Retina (tissue), 1 donor: Measurements from ENCODE around the gene POU2AF3.
"Not testable (repeated sequence)": the region's sequence is repeated elsewhere in the genome, so short reads cannot be mapped to it uniquely, and the experiment has no call there.

Experiments
- DNase-seq: peaks from one replicate; pipeline ENCODE4 v3.0.0-alpha.2; 2016

The POU2AF3 gene

DNA sequence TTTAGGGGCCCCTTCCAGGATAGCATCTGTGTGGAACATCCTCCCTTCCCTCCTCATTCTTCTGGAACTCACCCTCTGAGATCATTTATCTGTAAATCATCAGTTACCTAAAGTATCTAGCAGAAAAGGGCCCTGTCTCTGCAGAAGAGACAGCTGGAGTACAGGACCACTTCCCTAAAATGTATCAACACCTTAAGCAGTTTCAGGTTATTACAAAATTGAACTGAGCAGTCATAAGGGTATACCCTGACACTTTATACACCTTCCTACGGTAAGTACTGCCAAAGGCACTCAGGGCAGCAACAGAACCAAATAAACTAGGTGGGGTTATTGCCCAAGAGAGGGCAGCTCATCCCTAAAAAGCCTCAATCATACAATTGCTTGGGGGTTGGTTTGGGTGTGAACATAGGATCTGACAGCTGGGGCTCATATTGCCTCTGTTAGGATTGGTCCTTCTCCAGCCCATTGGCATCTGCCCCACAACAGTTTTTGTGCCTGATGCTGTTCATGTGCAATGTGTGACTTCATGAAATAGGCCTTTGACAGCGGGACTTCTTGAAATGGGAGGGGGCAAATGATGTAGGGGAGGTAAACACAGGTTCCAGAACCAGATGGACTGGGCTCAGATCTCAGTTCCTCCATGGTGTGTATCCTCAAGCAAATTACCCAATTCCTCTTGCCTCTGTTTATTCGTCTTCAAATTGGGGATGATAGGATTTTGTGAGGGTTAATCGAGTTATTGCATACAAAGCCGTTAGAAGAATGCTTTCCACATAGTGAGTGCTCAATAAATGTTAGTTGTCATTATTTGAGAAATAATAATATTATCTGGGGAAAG lies 2.9 kb downstream of the POU2AF3 start:
- DNase-seq: no peak

DNA sequence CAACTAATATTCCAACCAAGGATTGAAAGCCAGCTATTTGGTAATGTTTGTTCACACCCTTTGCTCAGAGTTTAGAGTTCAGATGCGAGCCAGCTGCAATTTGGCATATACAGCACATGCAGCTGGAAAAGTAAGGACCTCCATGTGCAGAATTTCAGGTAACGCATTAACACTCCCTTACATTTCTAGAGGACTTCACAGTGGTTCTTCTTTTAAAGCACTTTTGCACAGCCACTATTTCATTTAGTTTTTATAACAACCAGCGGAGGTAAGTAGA lies 3.4 kb downstream of the POU2AF3 start:
- DNase-seq: no peak

DNA sequence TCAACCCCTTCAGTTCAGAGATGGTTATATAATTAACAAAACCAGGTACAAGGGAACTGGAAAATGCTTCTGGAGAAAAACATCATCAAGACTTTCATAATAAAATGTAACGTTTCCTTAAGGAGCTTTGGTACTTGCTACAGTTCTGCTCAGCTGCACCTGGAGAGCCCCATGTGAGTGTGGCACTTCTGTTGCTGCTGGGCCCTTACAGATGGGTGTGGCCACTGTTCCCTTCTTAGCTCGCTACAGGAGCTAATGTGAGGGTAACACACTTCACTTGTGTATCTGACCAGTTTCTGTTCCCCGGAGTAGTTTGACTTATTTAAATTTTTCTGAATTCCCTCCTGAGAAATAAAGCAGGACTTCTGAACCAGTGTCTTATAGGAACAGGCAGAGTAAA lies 4.0 kb downstream of the POU2AF3 start:
- no peak for DNase-seq

DNA sequence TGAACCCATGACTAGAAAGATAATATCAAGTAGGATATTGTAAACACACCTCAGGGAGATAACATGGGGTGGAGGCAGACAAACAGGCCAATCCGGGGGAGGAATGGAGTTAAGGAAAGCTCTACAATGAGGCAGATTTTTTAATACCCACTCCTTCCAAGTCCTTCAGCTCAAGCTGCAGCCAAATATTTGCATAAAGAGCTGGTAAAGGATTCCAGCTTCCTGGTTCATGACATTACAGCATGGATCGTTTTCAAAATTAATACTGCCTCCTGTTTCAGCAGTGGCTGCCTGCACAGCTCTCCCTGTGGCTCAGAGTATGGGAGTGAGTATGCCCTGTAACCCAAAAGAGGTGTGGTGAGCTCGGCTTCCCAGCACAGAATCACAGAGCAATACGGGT lies 5.1 kb downstream of the POU2AF3 start:
- DNase-seq: no peak

DNA sequence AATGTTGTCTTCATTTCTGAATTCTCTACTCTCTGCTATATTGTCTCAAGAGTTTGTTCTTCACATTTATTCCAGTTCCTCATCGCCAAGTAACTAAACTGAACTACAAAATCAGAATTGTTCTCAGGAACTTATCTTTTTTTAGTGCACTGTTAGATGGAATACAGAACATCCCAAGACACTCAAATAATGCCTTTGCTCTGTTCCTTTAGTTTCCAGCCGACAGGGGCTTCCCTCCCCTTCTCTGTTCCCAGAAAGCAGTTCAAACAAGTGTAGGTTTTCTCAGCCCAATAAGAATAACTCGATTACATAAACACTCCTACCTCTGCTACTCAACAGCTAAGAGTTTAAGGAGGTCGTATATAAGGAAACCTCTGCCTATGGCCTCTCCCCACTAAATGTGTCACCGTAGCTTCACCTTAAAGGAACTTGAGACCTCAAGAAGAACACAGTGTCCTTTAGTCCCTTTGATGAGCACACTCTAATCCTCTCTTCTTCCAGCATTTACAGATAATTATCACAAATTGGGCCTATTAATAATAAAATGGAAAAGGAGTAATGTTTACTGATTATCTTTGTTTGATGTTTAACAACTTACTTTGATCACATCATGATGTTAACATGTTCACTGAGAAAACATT lies 6.9 kb downstream of the POU2AF3 start:
- DNase-seq: no peak

DNA sequence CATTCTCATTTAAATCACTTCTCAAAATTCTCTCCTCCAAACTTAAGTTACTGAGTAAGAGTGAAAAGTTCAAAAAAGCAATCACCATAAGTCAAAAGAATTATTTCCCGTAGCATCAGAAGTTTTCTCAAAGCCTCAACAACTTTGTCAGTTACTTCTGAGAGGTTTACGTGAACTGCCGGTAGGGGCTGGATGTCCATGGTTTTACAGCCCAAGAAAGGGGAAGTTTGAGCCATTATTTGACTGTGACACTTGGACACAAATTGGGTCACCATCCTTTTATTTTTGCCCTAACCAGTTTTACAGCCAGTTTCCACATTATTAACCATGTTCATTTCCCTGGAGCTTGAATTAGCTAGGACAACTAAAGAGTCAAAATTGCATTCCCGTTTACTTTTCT lies 7.5 kb downstream of the POU2AF3 start:
- no peak for DNase-seq

DNA sequence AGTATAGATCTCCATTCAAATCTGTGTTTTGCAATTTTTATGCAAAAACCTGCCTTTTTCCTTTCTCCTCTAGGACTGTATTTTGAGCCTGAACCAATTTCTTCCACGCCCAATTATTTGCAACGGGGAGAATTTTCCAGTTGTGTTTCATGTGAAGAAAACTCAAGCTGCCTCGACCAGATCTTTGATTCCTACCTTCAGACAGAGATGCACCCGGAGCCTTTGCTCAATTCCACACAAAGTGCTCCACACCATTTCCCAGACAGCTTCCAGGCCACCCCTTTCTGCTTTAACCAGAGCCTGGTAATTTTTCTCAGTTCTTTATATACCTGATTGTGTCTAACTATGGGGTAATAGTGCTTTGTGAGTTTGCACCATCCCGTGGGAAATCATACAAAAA lies 8.0 kb downstream of the POU2AF3 start:
- DNase-seq: no peak

DNA sequence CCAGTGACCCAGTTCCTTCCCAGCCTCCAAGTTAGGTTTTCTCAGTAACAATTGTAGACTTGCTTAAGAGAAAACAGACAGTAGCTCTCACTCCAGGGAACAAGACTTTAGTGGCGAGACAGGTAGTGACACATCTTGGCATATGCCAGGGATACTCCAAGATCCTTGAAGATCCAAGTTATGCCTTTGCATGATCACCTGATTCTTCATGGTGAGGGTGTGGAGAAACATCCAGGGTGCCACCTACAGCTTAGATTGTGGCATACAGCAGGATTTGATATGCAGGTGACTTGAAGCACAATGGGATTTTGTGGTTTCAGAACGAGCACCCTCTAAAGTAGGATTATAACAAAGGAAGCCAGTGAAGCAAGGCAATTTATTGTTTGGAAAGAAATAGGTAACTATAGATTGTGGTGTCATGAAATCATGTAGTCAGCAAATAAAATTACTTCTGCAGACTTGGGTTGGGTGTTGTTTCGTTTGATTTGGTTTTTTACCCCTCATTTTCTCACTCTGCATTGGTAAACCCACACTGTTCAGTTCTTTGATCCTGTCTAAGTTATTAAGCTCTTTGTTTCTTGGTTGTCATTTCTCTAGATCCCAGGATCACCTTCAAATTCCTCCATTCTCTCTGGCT lies 9.2 kb downstream of the POU2AF3 start:
- no peak for DNase-seq

DNA sequence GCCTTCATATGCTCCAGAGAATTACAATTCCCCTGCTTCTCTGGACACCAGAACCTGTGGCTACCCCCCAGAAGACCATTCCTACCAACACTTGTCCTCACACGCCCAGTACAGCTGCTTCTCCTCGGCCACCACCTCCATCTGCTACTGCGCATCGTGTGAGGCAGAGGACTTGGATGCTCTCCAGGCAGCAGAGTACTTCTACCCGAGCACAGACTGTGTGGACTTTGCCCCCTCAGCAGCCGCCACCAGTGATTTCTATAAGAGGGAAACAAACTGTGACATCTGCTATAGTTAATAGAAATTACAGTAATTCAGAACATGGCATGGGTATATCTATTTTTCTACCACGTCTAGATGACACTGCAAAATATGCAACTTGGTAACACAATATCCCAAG lies 9.8 kb downstream of the POU2AF3 start:
- DNase-seq: no peak

DNA sequence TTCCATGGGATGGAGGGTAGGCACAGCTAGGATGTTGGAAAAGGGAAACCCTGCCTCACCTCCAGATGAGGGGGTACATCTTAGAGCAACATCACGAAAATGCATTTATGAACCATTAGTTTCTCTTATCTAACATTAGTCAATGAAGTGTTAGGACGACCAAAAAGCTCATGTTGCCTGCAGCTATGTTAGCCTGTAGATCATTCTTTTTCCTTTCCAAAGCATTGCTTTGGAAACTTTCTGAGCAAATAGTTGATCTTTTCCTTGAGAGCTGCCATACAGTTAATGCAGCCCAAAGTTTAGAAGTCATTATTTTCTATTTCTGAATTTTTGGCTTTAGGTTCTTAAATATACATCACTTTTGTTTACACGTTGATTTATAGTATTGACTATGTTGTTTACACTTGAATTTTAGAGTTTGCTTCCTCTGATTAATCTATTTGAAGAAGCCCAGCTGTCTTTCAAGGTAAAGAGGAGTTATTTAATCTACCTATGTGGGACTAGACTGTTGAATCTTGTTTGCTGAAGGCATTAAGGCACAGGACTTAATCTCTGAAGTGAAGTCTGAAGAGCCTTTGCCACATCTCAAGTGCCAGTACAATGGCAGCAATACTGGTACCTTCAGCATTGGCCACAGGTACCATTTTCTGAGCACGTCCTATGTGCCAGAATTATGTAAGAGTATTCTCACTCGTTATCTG lies 11.0 kb downstream of the POU2AF3 start:
- no peak for DNase-seq

DNA sequence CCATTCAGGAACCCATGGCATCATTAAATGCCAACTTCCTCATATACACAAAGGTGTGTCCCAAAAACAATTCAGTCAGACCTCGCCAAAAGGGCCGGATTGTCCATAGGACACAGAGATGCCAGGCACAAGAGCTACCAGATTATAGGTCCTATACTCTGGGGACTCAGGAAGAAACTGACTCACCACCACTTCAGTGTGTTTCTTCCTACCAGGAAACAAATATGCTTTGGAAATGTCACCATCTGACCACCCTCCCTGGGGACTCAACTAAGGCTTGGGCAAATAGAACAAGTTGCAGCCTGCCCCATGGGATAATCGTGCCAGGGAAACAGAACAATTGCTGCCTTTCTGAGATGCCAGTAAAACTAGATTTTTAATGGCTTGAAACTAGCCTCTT lies 11.7 kb downstream of the POU2AF3 start:
- DNase-seq: no peak

DNA sequence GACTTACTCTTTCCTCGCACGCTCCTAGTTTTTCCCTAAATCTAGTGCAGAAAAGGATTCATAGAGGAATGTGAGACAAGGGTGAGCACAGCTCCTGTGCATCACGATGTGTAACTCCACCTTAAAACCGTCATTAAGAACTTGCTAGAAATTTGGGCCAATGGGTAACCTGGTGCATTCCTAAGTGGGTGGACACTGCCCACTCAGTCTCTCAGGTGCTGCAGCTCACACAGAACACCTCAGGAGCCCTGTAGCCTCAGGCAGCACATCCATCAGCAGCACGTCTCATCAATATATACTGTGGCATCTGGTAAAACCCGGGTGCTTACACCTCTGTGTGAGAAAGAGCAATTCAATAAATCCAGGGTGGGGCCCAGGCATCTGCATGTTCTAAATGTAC lies 12.4 kb downstream of the POU2AF3 start:
- no peak for DNase-seq

DNA sequence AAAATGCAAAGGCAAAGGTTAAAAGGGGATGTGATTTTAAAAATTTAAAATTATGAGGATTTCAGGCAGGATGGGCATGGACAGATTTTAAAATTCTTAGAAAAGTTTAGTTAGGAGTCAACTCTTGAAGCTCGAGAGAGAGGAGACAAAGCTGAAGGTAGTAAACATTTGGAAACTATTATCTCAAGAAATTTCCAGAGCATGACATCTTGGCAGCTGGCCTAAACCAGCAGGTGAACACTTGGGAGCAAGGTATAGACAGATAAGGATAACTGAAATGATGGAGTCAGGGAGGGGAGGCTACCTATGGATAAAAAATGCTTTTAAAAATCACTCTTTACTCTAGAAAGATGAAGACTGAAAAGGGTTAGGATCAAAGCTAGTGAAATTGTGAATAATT lies 13.7 kb downstream of the POU2AF3 start:
- no peak for DNase-seq

DNA sequence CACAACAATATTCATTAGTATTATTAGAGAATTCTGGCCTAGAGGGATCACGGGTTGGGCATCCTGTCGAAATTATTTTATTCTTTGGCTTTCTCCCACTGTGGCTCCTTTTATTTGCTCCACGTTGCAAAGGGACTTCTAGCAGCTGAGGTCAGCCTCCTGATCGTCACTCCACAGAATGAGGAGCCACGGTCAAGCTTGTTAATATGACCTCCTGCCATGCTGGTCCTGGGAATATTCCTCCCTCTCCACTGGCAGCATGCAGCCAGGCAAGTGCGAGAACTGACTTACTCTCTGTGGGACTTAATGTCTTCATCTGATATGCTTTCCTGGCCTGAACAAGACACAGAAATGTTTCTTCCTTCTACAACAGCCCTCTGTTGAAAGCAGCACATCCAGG lies 20.9 kb downstream of the POU2AF3 start:
- DNase-seq: no peak

DNA sequence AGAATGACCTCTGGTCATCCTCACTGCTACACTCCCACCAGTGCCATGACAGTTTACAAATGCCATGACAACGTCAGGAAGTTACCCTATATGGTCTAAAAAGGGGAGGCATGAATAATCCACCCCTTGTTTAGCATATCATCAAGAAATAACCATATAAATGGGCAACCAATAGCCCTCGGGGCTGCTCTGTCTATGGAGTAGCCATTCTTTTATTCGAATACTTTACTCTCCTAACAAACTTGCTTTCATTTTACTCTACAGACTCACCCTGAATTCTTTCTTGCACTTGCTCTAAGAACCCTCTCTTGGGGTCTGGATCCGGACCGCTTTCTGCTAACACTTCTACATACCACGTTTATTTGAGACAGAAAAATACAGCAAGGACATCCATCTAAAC lies 21.9 kb downstream of the POU2AF3 start:
- DNase-seq: not testable (repeated sequence)

DNA sequence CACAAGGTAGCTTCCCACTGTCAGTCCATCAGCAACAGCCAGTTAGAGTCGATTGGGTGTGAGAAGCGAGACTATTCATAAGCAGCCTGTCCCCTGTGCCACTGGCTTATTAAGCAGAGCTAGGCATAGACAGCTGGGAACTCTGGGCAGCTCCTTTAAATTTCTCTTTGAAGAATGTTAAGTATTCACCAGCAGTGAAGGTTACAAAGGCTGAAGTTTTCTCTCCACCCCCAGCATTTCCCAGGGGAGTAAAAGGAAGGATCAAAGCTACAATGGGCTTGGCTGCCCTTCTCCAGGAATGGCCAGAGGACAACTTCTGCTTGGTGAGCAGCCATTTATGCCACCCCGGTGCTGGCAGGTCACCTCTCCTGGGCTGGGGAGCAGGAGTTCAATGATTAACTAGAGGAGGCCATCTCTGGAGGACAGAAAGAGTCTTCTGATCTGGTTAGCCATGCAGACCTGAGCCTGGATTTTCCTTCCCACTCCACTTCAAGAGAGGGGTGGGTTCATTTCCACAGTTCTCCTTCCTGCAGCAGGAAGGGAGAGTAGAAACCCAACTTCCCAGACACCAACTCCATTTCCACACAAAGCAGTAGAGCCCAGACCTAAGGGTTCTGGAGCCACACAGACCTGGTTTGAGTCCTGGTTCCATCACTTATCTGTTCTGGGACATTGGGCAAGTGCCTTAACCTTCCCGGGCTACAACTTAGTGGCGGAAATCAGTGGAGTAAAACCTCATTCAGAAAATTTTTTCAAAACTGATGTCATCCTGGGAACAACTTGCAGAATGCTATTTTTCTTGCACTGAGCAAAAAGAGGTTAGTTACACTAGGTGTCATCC lies 22.6 kb downstream of the POU2AF3 start:
- DNase-seq: no peak

DNA sequence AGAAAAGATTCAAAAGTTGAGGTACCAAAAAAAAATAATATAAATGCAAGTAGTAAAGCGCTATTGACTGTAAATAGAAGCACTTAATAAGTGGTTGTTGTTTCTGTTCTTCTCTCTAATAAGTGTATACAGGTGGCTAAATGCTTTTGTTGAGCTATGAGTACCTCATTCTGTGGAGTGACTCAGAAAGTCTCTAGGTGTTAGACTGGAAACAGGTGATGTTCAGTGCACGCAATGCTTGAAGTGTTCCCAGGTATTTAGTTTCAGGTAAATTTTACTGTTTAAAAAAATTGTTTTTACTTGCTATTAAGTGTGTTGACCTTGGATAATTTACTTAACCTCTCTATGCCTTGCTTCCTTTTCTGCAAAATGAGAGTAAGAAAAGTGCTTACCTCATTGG lies 24.2 kb downstream of the POU2AF3 start:
- DNase-seq: no peak

DNA sequence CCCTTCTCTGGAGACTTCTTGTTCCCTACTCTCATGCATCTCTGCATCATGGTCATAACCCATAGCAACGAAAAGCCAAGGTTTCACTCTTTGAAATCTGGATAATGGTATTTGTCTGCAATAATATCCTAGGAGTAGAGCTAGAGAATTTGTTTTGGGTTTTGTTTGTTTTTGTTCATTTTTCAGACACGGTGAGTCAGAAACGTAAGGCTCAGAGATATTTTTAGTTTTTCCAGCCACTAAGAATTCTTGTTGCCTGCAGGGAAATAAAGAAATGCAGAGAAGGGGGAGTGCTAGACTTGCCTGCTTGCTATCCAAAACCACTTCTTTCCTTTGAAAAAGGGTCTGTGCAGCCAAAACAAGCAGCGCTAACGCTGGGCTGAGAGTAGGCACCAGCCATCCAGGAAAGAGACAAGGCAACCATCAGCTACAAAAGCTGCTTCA lies 26.0 kb downstream of the POU2AF3 start:
- no peak for DNase-seq

DNA sequence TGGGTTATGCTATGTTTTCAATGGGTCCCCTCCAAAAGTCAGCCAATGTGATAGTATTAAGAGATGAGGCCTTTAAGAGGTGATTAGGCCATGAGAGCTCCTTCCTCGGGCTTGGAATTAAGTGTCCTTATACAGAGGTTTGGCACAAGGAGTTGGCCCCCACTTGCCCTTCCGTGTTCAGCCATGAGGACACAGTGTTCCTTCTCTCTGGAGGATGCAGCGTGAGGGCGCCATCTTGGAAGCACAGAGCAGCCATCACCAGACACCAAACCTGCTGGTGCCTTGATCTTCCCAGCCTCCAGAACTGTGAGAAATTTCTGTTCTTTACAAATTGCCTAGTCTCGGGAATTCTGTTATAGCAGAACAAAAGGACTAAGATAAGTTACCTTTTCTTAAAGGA lies 26.9 kb downstream of the POU2AF3 start:
- DNase-seq: no peak

DNA sequence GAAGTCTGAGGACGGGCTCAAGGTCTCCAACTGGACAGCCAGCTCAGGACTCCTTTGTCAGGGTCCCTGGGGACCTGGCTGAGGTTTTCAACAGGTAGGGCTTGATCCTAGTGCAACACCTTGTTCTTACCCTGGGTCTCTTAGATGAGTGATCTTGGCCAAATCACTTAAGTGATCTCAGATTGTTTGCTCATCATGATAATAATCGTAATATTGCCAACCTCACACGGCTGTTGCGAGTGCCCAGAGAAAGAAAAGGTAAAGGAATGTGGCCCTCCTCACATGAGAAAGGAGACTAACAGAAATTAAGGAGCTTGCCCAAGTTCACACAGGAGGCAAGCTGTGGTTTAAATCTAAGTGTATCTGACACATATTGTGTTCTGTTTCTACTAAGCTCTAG lies 28.5 kb downstream of the POU2AF3 start:
- DNase-seq: no peak

DNA sequence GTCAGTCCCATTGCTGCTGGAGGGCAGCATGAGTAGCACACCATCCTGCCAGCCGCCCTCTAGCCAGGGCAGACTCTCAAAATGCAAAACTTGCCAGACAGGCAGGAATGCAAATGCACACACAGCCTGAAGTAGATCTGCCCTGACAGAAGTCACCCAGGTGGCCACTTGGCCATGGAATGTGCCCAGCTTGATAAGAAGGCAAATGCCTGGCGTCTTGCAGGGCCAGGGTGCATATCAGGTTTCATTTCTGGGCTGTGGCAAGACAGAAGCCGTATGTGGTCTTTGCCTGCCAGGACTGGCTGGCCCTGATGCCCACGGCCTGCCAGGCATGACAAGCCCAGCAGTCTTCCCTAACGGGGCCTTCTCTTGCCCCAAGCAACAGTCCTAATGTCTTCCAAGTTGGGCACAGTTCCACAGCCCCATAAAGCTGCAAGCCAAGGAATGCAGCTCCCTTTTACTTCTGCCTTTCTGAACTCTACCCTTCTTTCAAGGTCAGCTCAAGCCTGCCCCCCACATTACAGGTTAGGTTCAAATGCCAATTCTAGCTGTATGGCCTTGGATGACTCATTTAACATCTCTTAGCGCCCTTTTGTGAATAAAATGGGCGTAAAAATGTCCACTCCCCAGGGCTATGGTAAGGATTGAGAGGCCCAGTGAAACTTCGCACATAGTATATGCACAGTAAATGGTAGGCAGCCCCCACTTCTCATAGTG lies 29.7 kb downstream of the POU2AF3 start:
- DNase-seq: no peak
